ENCODE measurements around the gene SLC5A10. TPM values are rescaled to one million over a fixed set of nuclear protein-coding genes. Genes with fewer than 3 reads are reported as not detected.
A peak's percentile ranks its signal among the peaks of the same experiment; 100 is the strongest.

The SLC5A10 gene
- total RNA-seq, 4 donors from 2014 or later = 0.40 to 0.76 (median 0.53) TPM; not detected in 1

DNA sequence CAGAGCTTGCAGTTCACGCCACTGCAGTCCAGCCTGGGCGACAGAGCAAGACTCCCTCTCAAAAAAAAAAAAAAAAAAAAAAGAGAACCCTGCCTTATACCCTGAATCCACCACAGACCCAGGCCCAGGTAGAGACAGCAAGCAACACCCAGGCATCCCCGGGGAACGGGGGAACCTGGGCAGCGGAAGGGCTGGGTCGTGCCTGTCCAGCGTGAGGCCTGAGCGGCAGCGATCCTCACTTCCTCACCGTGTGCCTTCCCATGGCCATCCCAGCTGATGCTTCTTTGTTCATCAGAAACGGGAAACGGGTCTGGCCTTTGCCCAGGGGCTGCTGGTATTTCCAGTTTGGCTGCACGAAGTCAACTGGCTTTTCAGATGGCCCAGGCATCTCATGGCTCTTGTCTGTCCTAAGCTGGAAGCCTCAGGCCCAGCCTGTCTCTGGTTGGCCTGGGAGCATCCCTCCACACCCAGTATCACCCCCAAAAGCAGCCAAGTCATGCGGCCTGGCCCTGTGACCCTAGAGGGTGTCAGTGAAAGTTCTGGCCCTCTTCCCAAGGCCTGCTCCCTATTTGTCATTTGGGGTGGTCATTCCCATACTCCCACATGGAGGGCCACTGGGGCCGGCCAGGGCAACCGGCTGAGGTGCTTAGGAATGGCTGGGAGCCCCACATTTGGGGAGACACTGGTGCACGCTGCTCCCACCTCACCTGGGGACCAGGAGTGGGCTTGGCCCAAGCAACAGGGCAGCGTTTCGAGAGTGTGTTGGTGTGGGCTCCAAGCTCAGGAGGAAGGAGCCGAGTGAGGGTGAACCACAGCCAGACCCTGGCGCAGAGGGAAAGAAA is 32.5 kb downstream of the SLC5A10 start:
- no peak overlapping the region for H3K4me3 ChIP-seq
- no peaks in the 10 kb centered on the region for H3K27me3 ChIP-seq
- intact Hi-C loops (cut with DNase I) = no loop called here
- H3K9me3 ChIP-seq = no peaks in the 10 kb centered on the region
- peaks cover 48 to 100% (median 81%) of the 10 kb centered on the region in 3 donors for H3K4me1 ChIP-seq
- 77 to 83% methylated on average over 9 to 15 of the region's 21 CpGs for WGBS, 2 donors
- TF ChIP-seq, protein P1, sequence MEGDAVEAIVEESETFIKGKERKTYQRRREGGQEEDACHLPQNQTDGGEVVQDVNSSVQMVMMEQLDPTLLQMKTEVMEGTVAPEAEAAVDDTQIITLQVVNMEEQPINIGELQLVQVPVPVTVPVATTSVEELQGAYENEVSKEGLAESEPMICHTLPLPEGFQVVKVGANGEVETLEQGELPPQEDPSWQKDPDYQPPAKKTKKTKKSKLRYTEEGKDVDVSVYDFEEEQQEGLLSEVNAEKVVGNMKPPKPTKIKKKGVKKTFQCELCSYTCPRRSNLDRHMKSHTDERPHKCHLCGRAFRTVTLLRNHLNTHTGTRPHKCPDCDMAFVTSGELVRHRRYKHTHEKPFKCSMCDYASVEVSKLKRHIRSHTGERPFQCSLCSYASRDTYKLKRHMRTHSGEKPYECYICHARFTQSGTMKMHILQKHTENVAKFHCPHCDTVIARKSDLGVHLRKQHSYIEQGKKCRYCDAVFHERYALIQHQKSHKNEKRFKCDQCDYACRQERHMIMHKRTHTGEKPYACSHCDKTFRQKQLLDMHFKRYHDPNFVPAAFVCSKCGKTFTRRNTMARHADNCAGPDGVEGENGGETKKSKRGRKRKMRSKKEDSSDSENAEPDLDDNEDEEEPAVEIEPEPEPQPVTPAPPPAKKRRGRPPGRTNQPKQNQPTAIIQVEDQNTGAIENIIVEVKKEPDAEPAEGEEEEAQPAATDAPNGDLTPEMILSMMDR (IDR thresholded peaks at IDR 0.05) = no peak
- TF ChIP-seq POLR2A (IDR thresholded peaks at IDR 0.05) = no peak
- no peak for DNase-seq
- H3K27ac ChIP-seq = peak overlapping the region; percentile 69 to 85 (median 77)
- H3K36me3 ChIP-seq = peaks cover 0 to 73% (median 3%) of the 10 kb centered on the region in 3 donors

DNA sequence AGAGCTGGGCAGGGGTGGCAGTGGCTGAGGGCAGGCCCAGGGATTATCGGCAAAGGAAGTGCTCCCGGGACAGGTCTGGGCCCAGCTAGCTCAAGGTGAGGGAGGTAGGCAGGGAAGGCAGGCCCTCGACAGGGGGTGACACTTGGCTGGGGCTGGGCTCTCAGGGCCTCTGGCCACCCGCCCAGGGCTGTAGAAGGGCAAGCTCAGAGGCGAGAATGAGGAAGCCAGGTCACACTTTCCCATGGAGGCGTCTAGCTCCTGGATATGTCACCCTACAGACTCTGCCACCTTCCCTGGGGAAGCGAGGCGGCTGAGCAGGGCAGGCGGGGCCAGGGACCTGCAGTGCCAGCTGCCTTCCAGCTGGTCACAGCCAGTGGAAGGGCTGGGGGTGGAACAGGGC is 33.5 kb downstream of the SLC5A10 start:
- 60 to 77% methylated on average over 2 to 6 of the region's 9 CpGs for WGBS, 2 donors
- no peaks in the 10 kb centered on the region for H3K27me3 ChIP-seq
- intact Hi-C loops (cut with DNase I) = no loop called here
- no peak for DNase-seq
- peaks cover 51 to 100% (median 87%) of the 10 kb centered on the region in 3 donors for H3K4me1 ChIP-seq
- H3K4me3 ChIP-seq = no peak overlapping the region
- peak overlapping the region; percentile 69 to 85 (median 77) for H3K27ac ChIP-seq
- H3K36me3 ChIP-seq = peaks cover 0 to 68% (median 3%) of the 10 kb centered on the region in 3 donors
- no peaks in the 10 kb centered on the region for H3K9me3 ChIP-seq
- TF ChIP-seq POLR2A (IDR thresholded peaks at IDR 0.05) = no peak
- TF ChIP-seq, protein P1 (IDR thresholded peaks at IDR 0.05) = no peak

DNA sequence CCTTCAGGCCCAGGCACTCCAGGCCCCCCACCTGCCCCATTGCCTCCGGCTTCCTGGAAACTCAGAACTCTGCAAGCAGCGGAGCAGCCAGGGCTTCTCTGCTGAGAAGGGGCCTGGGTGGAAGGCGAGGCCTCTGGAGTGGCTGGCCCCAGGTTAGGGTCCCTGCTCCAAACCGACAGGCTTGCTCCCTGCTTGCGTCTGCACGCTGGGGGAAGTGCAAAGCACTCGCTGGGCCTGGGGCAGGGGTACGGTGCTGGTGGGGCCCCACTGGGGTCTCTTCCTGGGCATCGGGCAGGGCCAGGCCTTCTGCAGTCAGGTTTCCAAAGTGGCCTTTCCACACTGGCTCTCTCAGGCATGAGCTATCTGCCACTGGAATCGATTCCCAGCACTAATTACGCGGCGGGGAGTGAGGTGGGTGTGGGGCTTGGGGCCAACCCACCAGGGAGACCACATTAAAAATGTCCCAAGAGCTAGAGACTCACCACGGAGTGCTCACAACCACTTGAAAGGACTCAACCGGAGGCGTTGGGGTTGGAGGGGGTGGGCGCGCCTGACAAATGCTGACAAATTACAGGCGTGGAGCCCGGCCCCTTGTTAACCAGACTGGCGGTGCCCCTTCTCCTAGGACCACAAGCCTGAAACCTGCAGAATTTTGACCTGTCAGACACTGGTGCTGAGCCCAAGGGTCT is 34.7 kb downstream of the SLC5A10 start:
- DNase-seq = no peak

DNA sequence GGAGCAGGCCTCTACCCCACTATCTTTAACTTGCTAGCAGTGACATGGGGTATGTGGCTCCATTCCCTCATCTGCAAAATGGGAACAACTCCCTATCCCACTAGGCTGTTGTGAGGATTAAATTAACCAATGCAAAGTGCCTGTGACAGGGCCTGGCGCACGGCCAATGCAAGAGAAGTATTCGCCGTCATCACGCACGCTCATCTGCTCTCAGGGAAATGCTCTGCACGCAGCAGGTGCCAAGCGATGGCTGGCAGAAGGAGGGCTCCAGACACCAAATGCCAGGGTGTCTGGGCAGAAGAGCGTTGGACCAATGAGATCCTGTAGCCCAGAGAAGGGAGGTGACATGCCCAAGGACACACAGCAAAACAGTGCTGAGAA is 35.3 kb downstream of the SLC5A10 start:
- no peak for DNase-seq
- H3K4me3 ChIP-seq = no peak overlapping the region
- H3K4me1 ChIP-seq = peaks cover 55 to 100% (median 93%) of the 10 kb centered on the region in 3 donors
- intact Hi-C loops (cut with DNase I) = no loop called here
- 85 to 100% methylated on average over 2 to 9 of the region's 9 CpGs for whole genome bisulfite sequencing, 2 donors
- TF ChIP-seq, protein P1 (IDR thresholded peaks at IDR 0.05) = no peak
- TF ChIP-seq POLR2A (IDR thresholded peaks at IDR 0.05) = no peak
- no peaks in the 10 kb centered on the region for H3K9me3 ChIP-seq
- peaks cover 0 to 58% (median 3%) of the 10 kb centered on the region in 3 donors for H3K36me3 ChIP-seq
- H3K27ac ChIP-seq = peak overlapping the region in 2 of 4 donors; percentile 84 to 85
- H3K27me3 ChIP-seq = no peaks in the 10 kb centered on the region

More for the DNA sequence above, 34.7 kb downstream of the SLC5A10 start:
- no peaks in the 10 kb centered on the region for H3K27me3 ChIP-seq
- intact Hi-C loops (cut with DNase I) = no loop called here
- peaks cover 52 to 100% (median 93%) of the 10 kb centered on the region in 3 donors for H3K4me1 ChIP-seq
- 92 to 93% methylated on average over 2 to 3 of the region's 21 CpGs for WGBS, 2 donors
- H3K9me3 ChIP-seq = no peaks in the 10 kb centered on the region
- no peak overlapping the region for H3K4me3 ChIP-seq
- TF ChIP-seq POLR2A (IDR thresholded peaks at IDR 0.05) = no peak
- TF ChIP-seq, protein P1 (IDR thresholded peaks at IDR 0.05) = no peak
- H3K27ac ChIP-seq = peak overlapping the region in 3 of 4 donors; percentile 69 to 85 (median 84)
- H3K36me3 ChIP-seq = peaks cover 0 to 58% (median 3%) of the 10 kb centered on the region in 3 donors

Measured in esophagus squamous epithelium (tissue), 5 donors.